ENCODE results near the gene SLC38A3. TPM values are rescaled to one million over a fixed set of nuclear protein-coding genes. Genes with fewer than 3 reads are reported as not detected.

SLC38A3 gene
- total and polyA plus RNA-seq, 2 experiments from 2014 or later: 0.28 to 1.3 TPM

- TF ChIP-seq REST (IDR thresholded peaks at IDR 0.05; ENCODE audit: unreplicated experiment) (no peak), CTCF (conservative IDR thresholded peaks at IDR 0.05; ENCODE audit: low read depth in 2 of 2) (no peak), EZH2phosphoT487 (IDR thresholded peaks at IDR 0.05; ENCODE audit: unreplicated experiment) (no peak)
Measured at GRCh38 chr3:50238549-50239026, 33.5 kb downstream of the SLC38A3 start (continued).

- H3K79me2 ChIP-seq (replicated peaks; ENCODE audit: insufficient read depth): peaks cover 86% of the 10 kb centered on the region
- peak; percentile 0; the same call in 1 of the 3 replicates for ATAC-seq
- no peak for DNase-seq (ENCODE audit: low spot score)
- H3K36me3 ChIP-seq (ENCODE audit: insufficient read depth): no peaks in the 10 kb centered on the region
- no peak overlapping the region; the same call in 1 of the 2 replicates for H3K4me3 ChIP-seq
- H3K4me1 ChIP-seq (ENCODE audit: insufficient read depth): peaks cover 69% of the 10 kb centered on the region
- no peaks in the 10 kb centered on the region for H3K9me3 Mint-ChIP-seq
- H3K4me3 Mint-ChIP-seq: peak overlapping the region; percentile 26; the same call in 2 of the 3 replicates
- H3K4me2 ChIP-seq: peak overlapping the region; percentile 84
- no peak overlapping the region for H2AFZ ChIP-seq
- H3F3A ChIP-seq (replicated peaks; ENCODE audit: low read depth): peaks cover 32% of the 10 kb centered on the region
- H4K20me1 ChIP-seq (replicated peaks; ENCODE audit: insufficient read depth): peaks cover 42% of the 10 kb centered on the region
- no peaks in the 10 kb centered on the region for H3K9me2 ChIP-seq (ENCODE audit: insufficient read depth)
- peaks cover 75% of the 10 kb centered on the region for H3K4me1 Mint-ChIP-seq
- H3K27me3 ChIP-seq (ENCODE audit: insufficient read depth): no peaks in the 10 kb centered on the region
- H3K27me3 Mint-ChIP-seq (ENCODE audit: insufficient read depth, low read depth, poor library complexity): peaks cover 24% of the 10 kb centered on the region
- H3K36me3 Mint-ChIP-seq (ENCODE audit: low read depth): peaks cover 11% of the 10 kb centered on the region
- H3K27ac ChIP-seq (ENCODE audit: low read depth): 0 out of 2 replicates have a peak overlapping the region, but pooled peaks have one; percentile 97
- H3K27ac Mint-ChIP-seq: peak overlapping the region; percentile 72
- TF ChIP-seq NANOG (IDR thresholded peaks at IDR 0.05; ENCODE audit: borderline replicate concordance) (no peak), ZNF114 (CRISPR knock-in tag; IDR thresholded peaks at IDR 0.05) (no peak), REST (IDR thresholded peaks at IDR 0.05; ENCODE audit: unreplicated experiment) (no peak), CREB1 (CRISPR knock-in tag; IDR thresholded peaks at IDR 0.05; ENCODE audit: low read depth) (no peak), CTCF (conservative IDR thresholded peaks at IDR 0.05; ENCODE audit: low read depth in 2 of 2) (no peak)
Measured at GRCh38 chr3:50239649-50240048, 34.6 kb downstream of the SLC38A3 start.

All from GM23338 (cell line).